NCI-H2029 treated with DMSO at 0.1 percent for 48 hours (cell line): ENCODE data around the gene ANO8.
"Not testable (repeated sequence)": the region's sequence is repeated elsewhere in the genome, so short reads cannot be mapped to it uniquely, and the experiment has no call there.

ENCODE experiments used
- DNase-seq: peaks from one replicate; lab custom pipeline; 2025; lab: John Stamatoyannopoulos, UW

The ANO8 gene

DNA sequence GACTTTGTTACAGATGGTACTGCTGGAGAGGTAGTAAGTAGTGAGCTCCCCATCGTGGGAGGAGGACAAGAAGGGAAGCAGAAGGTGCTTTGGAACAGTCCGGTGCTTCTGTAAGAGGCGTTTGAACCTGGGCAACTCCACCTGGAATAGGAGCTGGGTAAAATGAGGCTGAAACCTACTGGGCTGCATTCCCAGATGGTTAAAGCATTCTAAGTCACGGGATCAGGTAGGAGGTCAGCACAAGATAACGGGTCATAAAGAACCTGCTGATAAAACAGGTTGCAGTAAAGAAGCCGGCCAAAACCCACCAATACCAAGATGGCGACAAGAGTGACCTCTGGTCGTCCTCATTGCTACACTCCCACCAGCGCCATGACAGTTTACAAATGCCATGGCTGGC is 47.9 kb downstream of the ANO8 start:
- DNase-seq: no peak

DNA sequence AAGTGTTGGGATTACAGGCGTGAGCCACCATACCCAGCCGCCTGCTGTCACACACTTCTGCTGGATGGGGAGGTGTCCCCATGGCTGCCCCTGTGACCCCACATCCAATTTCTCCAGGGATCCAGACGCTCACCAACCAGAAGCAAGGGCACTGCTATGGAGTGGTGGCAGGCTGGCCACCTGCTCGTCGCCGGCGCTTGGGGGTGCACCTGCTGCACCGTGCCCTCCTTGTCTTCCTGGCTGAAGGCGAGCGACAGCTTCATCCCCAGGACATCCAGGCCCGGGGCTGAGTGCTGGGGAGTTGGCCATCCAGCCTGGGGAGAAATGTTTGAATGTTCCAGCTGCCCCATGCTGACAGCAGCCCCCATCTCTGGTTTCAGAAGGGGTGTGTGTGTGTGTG is 48.4 kb downstream of the ANO8 start:
- DNase-seq: no peak

DNA sequence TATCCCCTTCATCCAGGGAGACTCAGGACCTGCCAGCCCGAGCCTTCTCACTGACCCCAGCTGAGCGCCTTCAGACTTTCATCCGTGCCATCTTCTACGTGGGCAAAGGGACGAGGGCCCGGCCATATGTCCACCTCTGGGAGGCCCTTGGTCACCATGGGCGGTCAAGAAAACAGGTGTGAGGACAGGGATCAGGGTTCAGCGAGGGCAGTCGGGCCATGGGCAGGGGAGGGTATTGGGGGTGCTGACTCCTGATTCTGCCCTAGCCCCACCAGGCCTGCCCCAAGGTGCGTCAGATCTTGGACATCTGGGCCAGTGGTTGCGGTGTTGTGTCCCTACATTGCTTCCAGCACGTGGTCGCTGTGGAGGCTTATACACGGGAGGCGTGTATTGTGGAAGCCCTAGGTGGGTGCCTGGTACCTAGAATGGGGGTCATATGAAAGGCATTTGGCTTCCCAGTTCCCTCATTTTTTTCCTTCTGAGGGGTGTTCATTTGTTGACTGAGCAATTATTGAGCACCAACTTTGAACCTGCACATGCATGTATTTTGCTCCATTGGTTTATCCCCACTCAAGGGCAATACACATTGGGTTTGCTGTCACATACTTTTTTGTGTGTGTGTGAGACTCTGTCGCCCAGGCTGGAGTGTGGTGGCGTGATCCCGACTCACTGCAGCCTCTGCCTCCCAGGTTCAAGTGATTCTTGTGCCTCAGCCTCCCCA is 49.1 kb downstream of the ANO8 start:
- DNase-seq: no peak

DNA sequence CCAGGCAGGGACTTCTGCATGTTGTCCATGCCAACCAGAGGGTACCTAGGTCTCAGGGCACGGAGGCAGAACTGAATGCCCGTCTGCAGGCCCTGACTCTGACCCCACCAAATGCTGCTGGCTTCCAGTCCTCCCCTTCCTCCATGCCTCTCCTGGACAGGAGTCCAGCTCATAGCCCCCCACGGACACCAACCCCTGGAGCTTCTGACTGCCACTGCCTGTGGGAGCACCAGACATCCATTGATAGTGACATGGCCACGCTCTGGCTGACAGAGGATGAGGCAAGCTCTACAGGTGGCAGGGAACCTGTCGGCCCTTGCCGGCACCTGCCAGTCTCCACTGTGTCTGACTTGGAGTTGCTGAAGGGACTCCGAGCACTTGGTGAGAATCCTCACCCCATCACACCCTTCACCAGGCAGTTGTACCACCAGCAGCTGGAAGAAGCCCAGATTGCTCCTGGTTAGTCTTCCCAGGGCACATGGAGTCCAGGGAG is 51.1 kb downstream of the ANO8 start:
- DNase-seq: no peak

DNA sequence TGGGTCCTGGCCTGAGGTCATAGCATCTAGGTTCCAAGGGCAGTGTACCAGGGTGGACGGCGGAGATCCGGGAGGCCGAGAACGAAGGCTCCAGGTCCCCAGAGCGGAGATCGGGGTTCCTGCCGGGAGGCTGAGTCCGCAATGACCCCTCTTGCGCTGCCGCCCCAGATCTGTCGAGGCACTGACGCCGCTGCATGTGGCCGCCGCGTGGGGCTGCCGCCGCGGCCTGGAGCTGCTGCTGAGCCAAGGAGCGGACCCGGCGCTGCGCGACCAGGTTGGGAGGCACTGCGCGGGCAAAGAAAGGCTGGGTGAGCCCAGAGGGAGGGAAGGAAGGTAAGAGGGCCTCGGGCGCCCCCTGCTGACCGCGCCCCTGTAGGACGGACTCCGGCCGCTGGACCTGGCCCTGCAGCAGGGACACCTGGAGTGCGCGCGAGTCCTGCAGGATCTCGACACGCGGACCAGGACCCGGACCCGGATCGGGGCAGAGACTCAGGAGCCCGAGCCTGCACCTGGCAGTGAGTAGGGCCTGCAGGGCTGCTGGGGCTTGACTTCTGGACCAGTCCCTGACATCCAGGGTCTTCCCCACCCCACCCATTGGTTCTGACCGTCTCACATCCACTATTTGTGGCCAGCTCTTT is 52.0 kb downstream of the ANO8 start:
- peak; percentile 43 for DNase-seq

DNA sequence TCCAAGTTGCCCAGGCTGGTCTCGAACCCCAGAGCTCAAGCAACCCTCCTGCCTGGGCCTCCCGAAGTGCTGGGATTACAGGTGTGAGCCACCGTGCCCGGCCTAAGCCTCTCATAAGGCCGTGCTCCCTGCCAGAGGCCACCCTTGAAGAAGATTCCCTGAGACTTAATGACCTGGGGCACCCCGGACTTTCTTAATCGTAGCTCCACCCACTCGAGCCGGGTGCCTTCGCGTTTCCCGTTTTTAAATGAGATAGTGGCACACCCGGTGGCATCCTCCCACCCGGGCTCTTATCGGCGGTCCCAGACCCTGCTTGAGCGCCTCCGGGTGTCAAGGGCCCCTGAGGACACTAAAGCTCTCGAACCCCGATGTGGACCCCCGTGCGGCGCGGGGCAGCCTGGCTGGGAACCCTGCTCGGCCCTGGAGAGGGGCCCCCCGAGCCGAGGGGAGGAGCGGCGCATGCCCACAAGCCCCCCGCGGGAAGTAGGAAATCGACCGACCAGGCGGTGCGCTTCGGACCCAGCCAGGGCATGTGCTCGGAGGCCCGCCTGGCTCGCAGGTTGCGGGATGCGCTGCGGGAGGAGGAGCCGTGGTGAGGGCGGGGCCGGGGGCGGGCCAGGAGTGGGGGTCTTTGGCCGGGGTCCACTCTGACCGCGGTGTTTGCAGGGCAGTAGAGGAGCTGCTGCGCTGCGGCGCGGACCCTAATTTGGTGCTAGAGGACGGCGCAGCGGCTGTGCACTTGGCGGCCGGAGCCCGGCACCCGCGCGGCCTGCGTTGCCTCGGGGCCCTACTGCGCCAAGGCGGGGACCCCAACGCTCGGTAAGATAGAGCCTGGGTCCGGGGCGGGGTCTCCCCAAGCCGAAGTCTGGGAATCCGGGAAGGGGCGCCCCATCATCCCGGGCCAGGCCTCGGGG is 53.0 kb downstream of the ANO8 start, which contains the start of gene ANKLE1:
Gene ANKLE1, plus strand, starts transcription at position 511 of the 914 bp plus-strand sequence. Its CDS starts 20 bp downstream, at position 531.
- no peak for DNase-seq

GRCh38 chr19:17279436-17279835 is 55.2 kb downstream of the ANO8 start:
- no peak for DNase-seq

- no peak for DNase-seq
Observed at GRCh38 chr19:17275441-17276175, 59.0 kb downstream of the ANO8 start.

DNA sequence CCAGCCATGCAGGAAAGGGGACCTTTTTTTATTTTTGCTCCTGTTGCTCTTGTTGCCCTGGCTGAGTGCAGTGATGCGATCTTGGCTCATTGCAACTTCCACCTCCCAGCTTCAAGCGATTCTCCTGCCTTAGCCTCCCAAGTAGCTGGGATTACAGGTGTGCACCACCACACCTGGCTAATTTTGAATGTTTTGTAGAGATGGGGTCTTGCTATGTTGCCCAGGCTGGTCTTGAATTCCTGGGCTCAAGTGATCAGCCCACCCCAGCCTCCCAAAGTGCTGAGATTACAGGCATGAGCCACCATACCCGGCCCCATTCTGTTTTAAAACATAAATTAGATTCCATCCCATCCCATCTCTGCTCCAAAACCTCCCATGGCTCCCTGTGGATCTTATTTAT is 59.8 kb downstream of the ANO8 start:
- not testable (repeated sequence) for DNase-seq
